G401.6 (cell line): ENCODE measurements around the gene ALDH3B2.
A peak's percentile ranks its signal among the peaks of the same experiment; 100 is the strongest.
"Not testable (repeated sequence)": the region's sequence is repeated elsewhere in the genome, so short reads cannot be mapped to it uniquely, and the experiment has no call there.

Experiments used
- FAIRE-seq: peaks from 2 replicates; lab custom pipeline; 2012; peaks lifted over from hg19 to GRCh38; lab: Jason Lieb, UNC

ALDH3B2 gene

DNA sequence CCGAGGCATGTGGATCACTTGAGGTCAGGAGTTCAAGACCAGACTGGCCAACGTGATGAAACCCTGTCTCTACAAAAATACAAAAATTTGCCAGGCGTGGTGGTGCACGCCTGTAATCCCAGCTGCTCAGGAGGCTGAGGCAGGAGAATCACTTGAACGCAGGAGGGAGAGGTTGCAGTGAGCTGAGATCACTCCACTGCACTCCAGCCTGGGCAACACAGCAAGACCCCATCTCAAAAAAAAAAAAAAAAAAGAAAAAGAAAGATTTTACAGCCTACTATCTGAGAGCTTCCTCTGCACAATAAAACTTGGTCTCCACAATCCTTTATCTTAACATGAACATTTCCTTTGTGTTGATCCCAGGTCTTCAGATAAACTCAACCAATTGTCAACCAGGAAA, 13.7 kb downstream of the ALDH3B2 start:
- FAIRE-seq = not testable (repeated sequence)

- not testable (repeated sequence) for FAIRE-seq
Measured at GRCh38 chr11:67659651-67660165, 14.7 kb downstream of the ALDH3B2 start.

DNA sequence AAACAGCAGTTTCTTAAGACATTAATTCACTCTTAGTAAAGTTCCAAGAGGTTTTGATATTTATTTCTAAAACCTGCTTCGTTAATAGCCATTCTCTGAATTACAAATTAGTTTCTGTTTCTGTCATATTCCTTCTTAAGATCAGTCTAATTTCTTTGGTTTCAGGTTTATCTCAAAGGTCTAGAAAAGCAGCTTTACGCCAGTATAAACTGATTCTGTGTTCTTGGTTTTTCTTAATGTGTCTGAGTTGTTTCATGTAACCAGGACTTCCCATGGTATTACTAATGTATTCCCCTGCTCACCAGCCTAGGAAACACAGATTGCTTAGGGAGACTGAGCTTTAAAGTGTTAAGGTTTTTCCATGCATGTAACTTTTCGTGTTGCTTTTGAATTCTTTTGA, 17.1 kb downstream of the ALDH3B2 start:
- FAIRE-seq = no peak

DNA sequence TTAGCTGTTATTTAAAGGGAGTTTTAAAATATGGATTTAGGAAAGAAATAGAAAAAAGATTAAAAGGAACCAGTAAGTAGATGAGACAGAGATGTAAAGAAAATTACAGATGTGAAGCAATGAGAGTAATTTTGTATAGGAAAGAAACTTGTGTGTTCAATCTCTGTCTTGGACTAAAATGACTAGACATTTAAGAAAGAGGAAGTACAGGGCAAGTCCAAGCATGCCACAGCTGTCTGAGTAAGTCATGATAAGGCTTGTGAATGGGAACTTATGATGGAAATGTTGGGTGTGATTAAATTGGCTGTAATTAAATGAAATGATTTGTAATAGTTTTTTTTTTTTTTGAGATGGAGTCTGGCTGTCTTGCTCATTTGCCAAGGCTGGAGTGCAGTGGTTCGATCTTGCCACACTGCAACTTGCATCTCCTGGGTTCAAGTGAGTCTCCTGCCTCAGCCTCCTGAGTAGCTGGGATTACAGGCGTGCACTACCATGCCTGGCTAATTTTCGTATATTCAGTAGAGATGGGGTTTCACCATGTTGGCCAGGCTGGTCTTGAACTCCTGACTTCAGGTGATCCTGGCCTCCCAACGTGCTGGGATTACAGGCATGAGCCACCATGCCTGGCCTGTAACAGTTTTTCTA, 18.0 kb downstream of the ALDH3B2 start:
- FAIRE-seq = peak; percentile 37

DNA sequence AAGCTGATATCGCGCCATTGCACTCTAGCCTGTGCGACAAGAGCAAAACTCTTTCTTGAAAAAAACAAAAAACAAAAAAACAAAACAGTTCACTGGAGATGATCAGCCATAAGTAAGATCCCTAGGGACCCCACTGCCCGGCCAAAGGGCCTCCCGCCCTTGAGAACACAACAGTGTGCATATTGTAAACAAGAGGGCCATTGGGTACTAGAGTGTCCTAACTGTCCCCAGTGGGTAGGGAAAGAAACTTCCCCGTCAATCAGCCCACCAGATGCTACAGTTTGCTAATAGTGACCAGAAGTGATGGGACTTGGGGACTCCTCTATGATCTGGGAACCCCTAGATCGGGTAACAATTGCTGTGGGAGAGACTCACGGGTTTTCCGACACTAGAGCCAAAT, 20.2 kb downstream of the ALDH3B2 start:
- no peak for FAIRE-seq

- no peak for FAIRE-seq
Measured at GRCh38 chr11:67652965-67653845, 21.2 kb downstream of the ALDH3B2 start.

DNA sequence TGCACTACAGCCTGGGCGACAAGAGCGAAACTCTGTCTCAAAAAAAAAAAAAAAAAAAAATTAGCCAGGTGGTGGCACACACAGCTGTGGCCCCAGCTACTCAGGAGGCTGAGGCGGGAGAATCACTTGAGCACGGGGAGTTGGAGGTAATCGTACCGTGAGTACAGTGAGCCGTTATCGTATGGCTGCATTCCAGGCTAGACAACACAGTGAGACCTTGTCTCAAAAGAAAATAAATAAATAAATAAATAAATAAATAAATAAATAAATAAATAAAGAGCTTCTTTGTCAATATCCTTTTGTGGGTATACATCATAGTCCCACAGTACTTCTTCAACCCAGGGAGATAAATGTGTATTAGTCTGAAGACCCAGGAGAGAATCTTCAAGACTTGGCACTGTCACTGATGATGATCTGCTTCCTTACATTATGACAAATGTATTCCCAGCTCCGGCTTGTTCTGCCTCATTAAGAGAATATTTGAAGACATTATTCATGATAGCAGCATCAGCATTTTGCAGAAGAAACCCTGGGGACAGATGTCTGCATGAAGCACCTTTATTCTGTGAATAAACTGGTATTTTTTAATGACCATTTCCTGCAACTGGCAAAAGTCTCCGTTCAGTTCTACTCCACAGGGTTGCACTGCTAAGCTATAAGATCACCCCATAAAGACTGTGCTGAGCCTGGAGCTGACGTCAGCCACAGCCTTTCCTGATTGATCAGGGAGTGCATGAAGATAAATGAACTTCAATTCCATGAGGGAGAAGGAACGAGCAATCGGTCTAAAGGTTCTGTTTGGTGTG, 22.2 kb downstream of the ALDH3B2 start:
- no peak for FAIRE-seq

GRCh38 chr11:67649634-67650510, 24.6 kb downstream of the ALDH3B2 start:
- no peak for FAIRE-seq

DNA sequence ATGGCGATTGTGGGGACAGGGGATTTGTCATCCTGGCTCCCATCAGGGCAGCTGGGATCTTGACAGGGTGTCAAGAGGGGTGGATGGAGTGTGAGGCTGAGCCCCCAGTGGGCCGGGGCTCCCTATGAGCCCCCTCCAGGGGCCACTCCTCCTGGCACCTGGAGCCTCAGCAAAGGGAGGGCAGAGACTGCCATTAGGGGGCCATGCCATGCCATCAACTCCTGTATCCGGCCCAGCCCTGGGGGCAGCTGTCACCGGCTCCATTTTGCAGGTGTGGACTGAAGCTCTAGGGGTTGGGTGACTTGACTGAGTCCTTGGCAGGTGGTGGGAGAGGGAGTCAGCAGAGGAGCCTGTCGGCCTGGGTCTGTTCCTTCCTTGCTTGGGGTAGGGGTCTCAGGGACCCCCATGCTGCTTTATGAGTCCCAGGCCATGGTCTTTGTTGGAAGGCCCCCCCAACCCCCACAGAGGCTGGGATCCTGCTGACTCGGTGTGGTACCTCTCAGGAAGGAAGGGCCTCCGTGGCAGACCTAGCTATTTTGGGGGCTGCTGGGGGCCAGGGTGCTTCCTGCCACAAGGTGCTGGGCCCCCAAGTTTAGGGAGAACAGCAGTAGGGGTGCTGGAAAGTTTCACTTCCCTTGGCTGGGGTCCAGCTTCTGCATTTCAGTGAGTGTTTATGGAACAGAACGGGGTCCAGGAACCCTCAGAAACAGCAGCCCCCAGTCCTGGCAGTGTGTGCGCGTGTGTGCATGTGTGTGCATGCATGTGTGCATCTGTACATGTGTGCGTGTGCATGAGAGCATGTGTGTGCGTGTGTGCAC, 25.4 kb downstream of the ALDH3B2 start:
- FAIRE-seq = no peak

- no peak for FAIRE-seq
Measured at GRCh38 chr11:67648140-67648795, 26.2 kb downstream of the ALDH3B2 start.

- FAIRE-seq = no peak
Measured at GRCh38 chr11:67647471-67647870, 27.0 kb downstream of the ALDH3B2 start.

- no peak for FAIRE-seq
Measured at GRCh38 chr11:67646535-67647336, 27.7 kb downstream of the ALDH3B2 start.

DNA sequence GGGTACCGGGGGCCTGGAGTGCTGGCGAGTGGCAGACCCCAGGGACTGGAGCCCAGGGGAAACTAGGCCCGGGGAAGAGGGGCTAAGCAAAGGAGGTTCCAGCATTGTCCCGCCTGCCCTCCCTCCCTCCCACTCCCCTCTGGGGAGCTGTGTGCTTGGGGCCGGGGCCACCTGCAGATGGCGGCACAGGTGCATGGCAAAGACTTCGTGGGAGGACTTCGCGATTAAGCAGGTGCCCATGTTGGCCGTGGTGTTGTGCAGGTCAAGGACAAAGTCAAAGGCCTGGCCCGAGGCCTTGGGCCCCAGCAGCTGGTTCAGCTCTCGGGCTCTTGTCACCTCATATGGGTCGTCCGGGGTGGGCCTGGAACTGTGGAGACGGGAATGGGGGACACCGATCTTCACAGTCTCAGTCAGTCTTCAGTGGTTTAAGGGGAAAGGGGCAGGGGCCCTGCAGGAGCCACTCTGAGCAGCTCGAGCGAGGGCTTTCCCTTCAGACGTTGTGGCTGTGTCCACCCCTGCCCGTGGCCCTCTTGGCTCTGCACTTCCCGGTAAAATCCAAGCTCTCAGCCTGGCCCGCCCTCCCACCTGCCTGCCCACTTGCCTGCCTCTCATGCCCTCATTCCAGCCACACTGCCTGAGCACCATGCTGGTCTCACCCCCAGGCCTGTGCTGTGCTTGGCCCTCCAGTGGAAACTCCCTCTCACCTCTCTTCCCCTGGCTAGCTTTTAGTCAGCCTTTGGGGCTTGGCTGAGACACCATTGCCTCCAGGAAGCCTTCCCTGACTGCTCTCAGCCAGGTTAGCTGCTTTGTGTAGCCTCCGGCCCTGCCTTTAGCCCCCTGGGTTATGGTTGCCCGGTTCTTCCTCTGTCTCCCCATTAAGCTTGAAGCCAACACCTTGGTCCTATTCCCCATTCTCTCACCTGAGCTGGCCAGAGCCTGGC, 28.6 kb downstream of the ALDH3B2 start:
- no peak for FAIRE-seq

DNA sequence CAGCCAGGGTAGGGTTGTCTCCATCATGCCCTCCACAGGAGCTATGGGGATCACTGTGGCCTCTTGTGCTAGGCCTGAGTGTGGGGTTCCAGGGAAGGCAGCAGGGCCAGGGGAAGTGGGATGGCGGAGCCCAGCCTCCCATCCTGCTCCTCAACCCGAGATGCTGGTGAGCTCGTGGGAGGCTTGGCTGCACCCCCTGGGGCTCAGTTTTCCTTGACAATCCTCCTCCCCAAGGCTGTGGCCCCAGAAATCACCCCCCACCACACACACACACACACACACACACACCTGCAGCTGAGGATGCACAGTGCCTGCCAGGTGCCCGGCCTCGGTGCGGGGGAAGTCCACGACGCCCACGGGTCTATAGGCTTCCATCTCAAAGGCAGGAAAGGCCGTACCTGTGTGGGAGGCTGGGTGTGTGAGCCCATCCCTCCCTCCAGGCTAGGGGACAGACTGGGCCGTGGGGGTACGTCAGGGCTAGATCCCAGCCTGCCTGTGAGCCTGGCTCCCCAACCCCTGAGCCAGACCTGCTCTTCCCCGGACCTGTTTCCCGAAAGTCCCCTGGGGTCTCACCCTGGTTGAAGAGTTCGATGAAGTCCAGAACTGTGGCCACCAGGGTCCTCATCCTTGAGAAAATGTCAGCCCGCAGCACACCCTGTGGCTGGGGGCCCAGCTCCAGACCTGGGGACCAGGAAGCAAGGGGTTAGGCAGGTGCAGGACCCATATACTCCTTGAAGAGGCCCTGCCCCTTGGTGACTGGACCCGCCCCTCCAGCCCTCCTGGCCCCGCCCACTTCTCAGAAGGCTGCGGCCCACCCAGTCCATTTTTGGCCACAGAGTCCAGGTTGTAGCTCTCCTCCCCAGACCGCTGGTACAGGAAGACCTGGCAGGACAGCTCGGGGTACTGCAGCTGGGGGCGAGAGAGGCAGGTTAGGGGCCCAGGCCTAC, 29.7 kb downstream of the ALDH3B2 start:
- FAIRE-seq = no peak

DNA sequence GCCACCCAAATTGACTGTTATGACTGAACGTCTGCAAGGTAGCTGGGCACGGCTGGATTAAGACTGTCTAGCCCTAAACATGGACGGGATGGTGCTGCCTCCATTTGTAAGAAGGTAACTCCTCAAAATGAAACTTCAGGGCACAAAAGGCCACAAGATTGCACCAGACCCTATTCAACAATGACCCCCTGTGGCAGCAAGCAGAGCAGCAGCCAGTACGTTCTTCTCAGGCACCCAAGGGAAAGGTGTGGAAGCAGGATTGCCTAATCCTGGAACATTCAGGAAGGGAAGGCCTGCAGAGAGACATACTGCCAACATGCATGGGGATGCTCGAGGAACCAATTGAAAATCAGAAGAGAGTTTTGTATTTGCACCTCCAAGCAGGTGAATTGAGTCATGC, 30.4 kb downstream of the ALDH3B2 start:
- FAIRE-seq = no peak

GRCh38 chr11:67642173-67643120, 32.0 kb downstream of the ALDH3B2 start:
- no peak for FAIRE-seq
